HEK293 (cell line): ENCODE results near the gene WRNIP1.

Experiments
- CTCF ChIA-PET: fragments of 350-600 bp; formaldehyde crosslinking; extraction: SDS; loops from one replicate; lab custom pipeline; 2021; ENCODE audit warnings: antibody characterized with exemption; lab: Yijun Ruan, JAX
- POLR2A ChIA-PET: fragments of 300-600 bp; formaldehyde crosslinking; extraction: SDS; loops from one replicate; lab custom pipeline; 2020; ENCODE audit warnings: antibody characterized with exemption, inconsistent platforms; lab: Yijun Ruan, JAX
- H3K27ac ChIP-seq: fragments of 200-500 bp; sonication (Bioruptor generic); 2 replicates; pipeline ENCODE4 v1.5.1; 2014; ENCODE audit warnings: low read depth, low read length, control low read depth, inconsistent platforms; ENCODE audit errors: extremely low read depth
- H3K36me3 ChIP-seq, 2 experiments: fragments of 200-500 bp in 1 of 2; sonication (Bioruptor generic) in 1 of 2; 1 replicate in 1 of 2; 2 replicates in 1 of 2; pipeline ENCODE4 v1.5.1; 2014 to 2017; ENCODE audit warnings: inconsistent platforms in 2 of 2, low read length in 2 of 2; ENCODE audit not compliant: control insufficient read depth in 2 of 2, insufficient read depth in 1 of 2
- H3K4me1 ChIP-seq: fragments of 200-500 bp; sonication (Bioruptor generic); 2 replicates; pipeline ENCODE4 v1.5.1; 2014; ENCODE audit warnings: mild to moderate bottlenecking, low read length, inconsistent platforms; ENCODE audit not compliant: control insufficient read depth, insufficient read depth
- H3K4me3 ChIP-seq: 2 replicates; pipeline ENCODE4 v1.5.1; 2011; ENCODE audit warnings: low read depth, mild to moderate bottlenecking, control low read depth, low read length, moderate library complexity
- H3K9me3 ChIP-seq: fragments of 200-500 bp; sonication (Bioruptor generic); 2 replicates; pipeline ENCODE4 v1.5.1; 2014; ENCODE audit warnings: low read depth, low read length, inconsistent platforms; ENCODE audit not compliant: control insufficient read depth, insufficient read depth
- GLI2 ChIP-seq: fragments of 450-650 bp; formaldehyde crosslinking; IDR thresholded peaks from 2 replicates; pipeline ENCODE4; 2017; ENCODE audit warnings: missing biosample characterization, missing genetic modification characterization, low read depth, borderline replicate concordance
- GLIS2 ChIP-seq: fragments of 450-650 bp; formaldehyde crosslinking; IDR thresholded peaks from 2 replicates; pipeline ENCODE4 v1.5.1; 2016; ENCODE audit warnings: missing biosample characterization, missing genetic modification characterization
- KLF10 ChIP-seq: fragments of 450-650 bp; IDR thresholded peaks from 2 replicates; pipeline ENCODE4 v1.5.1; 2018; ENCODE audit warnings: missing biosample characterization, mild to moderate bottlenecking, missing genetic modification characterization
- ZFP37 ChIP-seq: fragments of 450-650 bp; formaldehyde crosslinking; IDR thresholded peaks from 2 replicates; pipeline ENCODE4 v1.5.1; 2016; ENCODE audit warnings: missing biosample characterization, missing genetic modification characterization
- ZNF112 ChIP-seq: fragments of 450-650 bp; formaldehyde crosslinking; IDR thresholded peaks from 2 replicates; pipeline ENCODE4 v1.5.0; 2017; ENCODE audit warnings: missing biosample characterization, missing genetic modification characterization
- ZNF121 ChIP-seq: fragments of 450-650 bp; formaldehyde crosslinking; IDR thresholded peaks from 2 replicates; pipeline ENCODE4 v1.5.1; 2016; ENCODE audit warnings: missing biosample characterization, missing genetic modification characterization
- ZNF23 ChIP-seq: fragments of 450-650 bp; formaldehyde crosslinking; IDR thresholded peaks from 2 replicates; pipeline ENCODE4 v1.5.1; 2016; ENCODE audit warnings: missing biosample characterization, missing genetic modification characterization, borderline replicate concordance
- ZNF394 ChIP-seq: fragments of 450-650 bp; formaldehyde crosslinking; IDR thresholded peaks from 2 replicates; pipeline ENCODE4 v1.5.1; 2016; ENCODE audit warnings: missing biosample characterization, missing genetic modification characterization, mild to moderate bottlenecking, moderate library complexity, borderline replicate concordance
- ZNF548 ChIP-seq: fragments of 450-650 bp; formaldehyde crosslinking; IDR thresholded peaks from 2 replicates; pipeline ENCODE4 v1.5.1; 2016; ENCODE audit warnings: missing biosample characterization, missing genetic modification characterization
- ZNF561 ChIP-seq: fragments of 450-650 bp; IDR thresholded peaks from 2 replicates; pipeline ENCODE4 v1.5.1; 2018; ENCODE audit warnings: missing biosample characterization, missing genetic modification characterization, borderline replicate concordance
- ZNF664 ChIP-seq: fragments of 450-650 bp; formaldehyde crosslinking; IDR thresholded peaks from 2 replicates; pipeline ENCODE4 v1.5.1; 2016; ENCODE audit warnings: missing biosample characterization, missing genetic modification characterization
- ZNF707 ChIP-seq: fragments of 450-650 bp; formaldehyde crosslinking; IDR thresholded peaks from 2 replicates; pipeline ENCODE4 v1.5.1; 2016; ENCODE audit warnings: missing biosample characterization, missing genetic modification characterization
- ZNF776 ChIP-seq: fragments of 450-650 bp; formaldehyde crosslinking; IDR thresholded peaks from 2 replicates; pipeline ENCODE4 v1.5.0; 2017; ENCODE audit warnings: missing biosample characterization, missing genetic modification characterization, borderline replicate concordance
- ZNF837 ChIP-seq: fragments of 450-650 bp; formaldehyde crosslinking; IDR thresholded peaks from 2 replicates; pipeline ENCODE4 v1.5.1; 2016; ENCODE audit warnings: missing biosample characterization, missing genetic modification characterization
- ZSCAN30 ChIP-seq: fragments of 450-650 bp; IDR thresholded peaks from 2 replicates; pipeline ENCODE4 v1.5.1; 2018; ENCODE audit warnings: missing biosample characterization, mild to moderate bottlenecking, missing genetic modification characterization, moderate library complexity
- TF ChIP-seq, protein P1 (sequence below): fragments of 450-650 bp; formaldehyde crosslinking; IDR thresholded peaks from 2 replicates; pipeline ENCODE4 v1.5.1; 2017; ENCODE audit warnings: missing biosample characterization, mild to moderate bottlenecking, missing genetic modification characterization, moderate library complexity
- TF ChIP-seq, protein P2 (sequence below): fragments of 450-650 bp; formaldehyde crosslinking; IDR thresholded peaks from 2 replicates; pipeline ENCODE4 v1.5.1; 2016; ENCODE audit warnings: missing biosample characterization, missing genetic modification characterization
- TF ChIP-seq, protein P3 (sequence below): fragments of 450-650 bp; formaldehyde crosslinking; IDR thresholded peaks from 2 replicates; pipeline ENCODE4 v1.5.1; 2016; ENCODE audit warnings: missing biosample characterization, missing genetic modification characterization, borderline replicate concordance
- TF ChIP-seq, protein P4 (sequence below): fragments of 450-650 bp; IDR thresholded peaks from 2 replicates; pipeline ENCODE4 v1.5.1; 2018; ENCODE audit warnings: missing biosample characterization, mild to moderate bottlenecking, missing genetic modification characterization
- TF ChIP-seq, protein P5 (sequence below): fragments of 450-650 bp; formaldehyde crosslinking; IDR thresholded peaks from 2 replicates; pipeline ENCODE4 v1.5.1; 2016; ENCODE audit warnings: missing biosample characterization, missing genetic modification characterization, low read depth

Gene WRNIP1

DNA sequence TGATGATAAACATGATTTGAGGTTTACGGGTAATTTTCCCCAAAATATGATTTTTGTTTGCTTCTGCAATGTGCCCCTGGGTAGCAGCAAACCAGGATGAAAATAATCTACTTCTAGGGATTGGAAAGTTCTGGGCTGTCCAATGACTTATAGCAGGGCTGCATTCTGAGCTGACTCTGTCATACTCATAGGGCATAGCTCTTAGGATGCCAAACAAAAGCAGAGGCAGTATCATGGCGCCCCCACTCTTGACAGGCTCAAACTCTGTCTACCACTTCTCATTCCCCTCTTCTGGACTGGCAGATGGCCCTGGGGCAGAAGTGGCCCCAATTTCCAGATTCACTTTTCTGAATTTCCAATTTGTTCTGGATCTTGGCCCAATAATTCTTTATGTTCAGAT lies 66.2 kb downstream of the WRNIP1 start:
- no peaks in the 10 kb centered on the region for H3K4me1 ChIP-seq
- no peak overlapping the region for H3K27ac ChIP-seq
- TF ChIP-seq KLF10 (tag by site-specific recombination): no peak
- TF ChIP-seq ZSCAN30 (tag by site-specific recombination): no peak
- no peak for TF ChIP-seq ZNF548 (tag by site-specific recombination)
- TF ChIP-seq ZNF837 (tag by site-specific recombination): no peak
- no peak for TF ChIP-seq GLI2 (tag by site-specific recombination)
- TF ChIP-seq GLIS2: no peak
- TF ChIP-seq ZNF23: no peak
- TF ChIP-seq, protein P1, sequence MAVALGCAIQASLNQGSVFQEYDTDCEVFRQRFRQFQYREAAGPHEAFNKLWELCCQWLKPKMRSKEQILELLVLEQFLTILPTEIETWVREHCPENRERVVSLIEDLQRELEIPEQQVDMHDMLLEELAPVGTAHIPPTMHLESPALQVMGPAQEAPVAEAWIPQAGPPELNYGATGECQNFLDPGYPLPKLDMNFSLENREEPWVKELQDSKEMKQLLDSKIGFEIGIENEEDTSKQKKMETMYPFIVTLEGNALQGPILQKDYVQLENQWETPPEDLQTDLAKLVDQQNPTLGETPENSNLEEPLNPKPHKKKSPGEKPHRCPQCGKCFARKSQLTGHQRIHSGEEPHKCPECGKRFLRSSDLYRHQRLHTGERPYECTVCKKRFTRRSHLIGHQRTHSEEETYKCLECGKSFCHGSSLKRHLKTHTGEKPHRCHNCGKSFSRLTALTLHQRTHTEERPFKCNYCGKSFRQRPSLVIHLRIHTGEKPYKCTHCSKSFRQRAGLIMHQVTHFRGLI (tag by site-specific recombination): no peak
- TF ChIP-seq ZNF664 (tag by site-specific recombination): no peak
- TF ChIP-seq, protein P2, sequence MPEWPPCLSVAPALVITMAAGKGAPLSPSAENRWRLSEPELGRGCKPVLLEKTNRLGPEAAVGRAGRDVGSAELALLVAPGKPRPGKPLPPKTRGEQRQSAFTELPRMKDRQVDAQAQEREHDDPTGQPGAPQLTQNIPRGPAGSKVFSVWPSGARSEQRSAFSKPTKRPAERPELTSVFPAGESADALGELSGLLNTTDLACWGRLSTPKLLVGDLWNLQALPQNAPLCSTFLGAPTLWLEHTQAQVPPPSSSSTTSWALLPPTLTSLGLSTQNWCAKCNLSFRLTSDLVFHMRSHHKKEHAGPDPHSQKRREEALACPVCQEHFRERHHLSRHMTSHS (tag by site-specific recombination): no peak
- TF ChIP-seq ZNF394: no peak
- TF ChIP-seq ZNF121 (tag by site-specific recombination): no peak
- no peak for TF ChIP-seq ZNF707
- no peak for TF ChIP-seq ZNF776 (tag by site-specific recombination)
- TF ChIP-seq, protein P3, sequence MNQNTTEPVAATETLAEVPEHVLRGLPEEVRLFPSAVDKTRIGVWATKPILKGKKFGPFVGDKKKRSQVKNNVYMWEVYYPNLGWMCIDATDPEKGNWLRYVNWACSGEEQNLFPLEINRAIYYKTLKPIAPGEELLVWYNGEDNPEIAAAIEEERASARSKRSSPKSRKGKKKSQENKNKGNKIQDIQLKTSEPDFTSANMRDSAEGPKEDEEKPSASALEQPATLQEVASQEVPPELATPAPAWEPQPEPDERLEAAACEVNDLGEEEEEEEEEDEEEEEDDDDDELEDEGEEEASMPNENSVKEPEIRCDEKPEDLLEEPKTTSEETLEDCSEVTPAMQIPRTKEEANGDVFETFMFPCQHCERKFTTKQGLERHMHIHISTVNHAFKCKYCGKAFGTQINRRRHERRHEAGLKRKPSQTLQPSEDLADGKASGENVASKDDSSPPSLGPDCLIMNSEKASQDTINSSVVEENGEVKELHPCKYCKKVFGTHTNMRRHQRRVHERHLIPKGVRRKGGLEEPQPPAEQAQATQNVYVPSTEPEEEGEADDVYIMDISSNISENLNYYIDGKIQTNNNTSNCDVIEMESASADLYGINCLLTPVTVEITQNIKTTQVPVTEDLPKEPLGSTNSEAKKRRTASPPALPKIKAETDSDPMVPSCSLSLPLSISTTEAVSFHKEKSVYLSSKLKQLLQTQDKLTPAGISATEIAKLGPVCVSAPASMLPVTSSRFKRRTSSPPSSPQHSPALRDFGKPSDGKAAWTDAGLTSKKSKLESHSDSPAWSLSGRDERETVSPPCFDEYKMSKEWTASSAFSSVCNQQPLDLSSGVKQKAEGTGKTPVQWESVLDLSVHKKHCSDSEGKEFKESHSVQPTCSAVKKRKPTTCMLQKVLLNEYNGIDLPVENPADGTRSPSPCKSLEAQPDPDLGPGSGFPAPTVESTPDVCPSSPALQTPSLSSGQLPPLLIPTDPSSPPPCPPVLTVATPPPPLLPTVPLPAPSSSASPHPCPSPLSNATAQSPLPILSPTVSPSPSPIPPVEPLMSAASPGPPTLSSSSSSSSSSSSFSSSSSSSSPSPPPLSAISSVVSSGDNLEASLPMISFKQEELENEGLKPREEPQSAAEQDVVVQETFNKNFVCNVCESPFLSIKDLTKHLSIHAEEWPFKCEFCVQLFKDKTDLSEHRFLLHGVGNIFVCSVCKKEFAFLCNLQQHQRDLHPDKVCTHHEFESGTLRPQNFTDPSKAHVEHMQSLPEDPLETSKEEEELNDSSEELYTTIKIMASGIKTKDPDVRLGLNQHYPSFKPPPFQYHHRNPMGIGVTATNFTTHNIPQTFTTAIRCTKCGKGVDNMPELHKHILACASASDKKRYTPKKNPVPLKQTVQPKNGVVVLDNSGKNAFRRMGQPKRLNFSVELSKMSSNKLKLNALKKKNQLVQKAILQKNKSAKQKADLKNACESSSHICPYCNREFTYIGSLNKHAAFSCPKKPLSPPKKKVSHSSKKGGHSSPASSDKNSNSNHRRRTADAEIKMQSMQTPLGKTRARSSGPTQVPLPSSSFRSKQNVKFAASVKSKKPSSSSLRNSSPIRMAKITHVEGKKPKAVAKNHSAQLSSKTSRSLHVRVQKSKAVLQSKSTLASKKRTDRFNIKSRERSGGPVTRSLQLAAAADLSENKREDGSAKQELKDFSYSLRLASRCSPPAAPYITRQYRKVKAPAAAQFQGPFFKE (tag by site-specific recombination): no peak
- no peak for TF ChIP-seq ZFP37
- TF ChIP-seq ZNF561: no peak
- TF ChIP-seq, protein P4, sequence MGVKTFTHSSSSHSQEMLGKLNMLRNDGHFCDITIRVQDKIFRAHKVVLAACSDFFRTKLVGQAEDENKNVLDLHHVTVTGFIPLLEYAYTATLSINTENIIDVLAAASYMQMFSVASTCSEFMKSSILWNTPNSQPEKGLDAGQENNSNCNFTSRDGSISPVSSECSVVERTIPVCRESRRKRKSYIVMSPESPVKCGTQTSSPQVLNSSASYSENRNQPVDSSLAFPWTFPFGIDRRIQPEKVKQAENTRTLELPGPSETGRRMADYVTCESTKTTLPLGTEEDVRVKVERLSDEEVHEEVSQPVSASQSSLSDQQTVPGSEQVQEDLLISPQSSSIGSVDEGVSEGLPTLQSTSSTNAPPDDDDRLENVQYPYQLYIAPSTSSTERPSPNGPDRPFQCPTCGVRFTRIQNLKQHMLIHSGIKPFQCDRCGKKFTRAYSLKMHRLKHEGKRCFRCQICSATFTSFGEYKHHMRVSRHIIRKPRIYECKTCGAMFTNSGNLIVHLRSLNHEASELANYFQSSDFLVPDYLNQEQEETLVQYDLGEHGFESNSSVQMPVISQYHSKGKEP: no peak
- TF ChIP-seq, protein P5, sequence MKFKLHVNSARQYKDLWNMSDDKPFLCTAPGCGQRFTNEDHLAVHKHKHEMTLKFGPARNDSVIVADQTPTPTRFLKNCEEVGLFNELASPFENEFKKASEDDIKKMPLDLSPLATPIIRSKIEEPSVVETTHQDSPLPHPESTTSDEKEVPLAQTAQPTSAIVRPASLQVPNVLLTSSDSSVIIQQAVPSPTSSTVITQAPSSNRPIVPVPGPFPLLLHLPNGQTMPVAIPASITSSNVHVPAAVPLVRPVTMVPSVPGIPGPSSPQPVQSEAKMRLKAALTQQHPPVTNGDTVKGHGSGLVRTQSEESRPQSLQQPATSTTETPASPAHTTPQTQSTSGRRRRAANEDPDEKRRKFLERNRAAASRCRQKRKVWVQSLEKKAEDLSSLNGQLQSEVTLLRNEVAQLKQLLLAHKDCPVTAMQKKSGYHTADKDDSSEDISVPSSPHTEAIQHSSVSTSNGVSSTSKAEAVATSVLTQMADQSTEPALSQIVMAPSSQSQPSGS (tag by site-specific recombination): no peak
- no peak for TF ChIP-seq ZNF112 (tag by site-specific recombination)
- CTCF ChIA-PET: interaction anchor here (0.6 to 1.0 kb wide), 2 partner anchors 37 to 171 kb away, joined by 3 to 4 read pairs; no protein-coding TSS in a partner anchor
- peaks cover 4 to 28% of the 10 kb centered on the region in 2 experiments; a peak in 2 of 3 replicates for H3K36me3 ChIP-seq
- H3K4me3 ChIP-seq: no peak overlapping the region
- H3K9me3 ChIP-seq: no peaks in the 10 kb centered on the region
- POLR2A ChIA-PET: interaction anchor here (1.8 kb wide), 1 partner anchor 10 kb away, joined by 5 read pairs; the partner anchor contains the start of gene SERPINB1
